NAMALWA (cell line): ENCODE data around the gene PAM16.

Source experiments
- DNase-seq: peaks from one replicate; pipeline ENCODE4 v3.0.0-alpha.2; 2015; ENCODE audit warnings: low spot score

PAM16 gene

DNA sequence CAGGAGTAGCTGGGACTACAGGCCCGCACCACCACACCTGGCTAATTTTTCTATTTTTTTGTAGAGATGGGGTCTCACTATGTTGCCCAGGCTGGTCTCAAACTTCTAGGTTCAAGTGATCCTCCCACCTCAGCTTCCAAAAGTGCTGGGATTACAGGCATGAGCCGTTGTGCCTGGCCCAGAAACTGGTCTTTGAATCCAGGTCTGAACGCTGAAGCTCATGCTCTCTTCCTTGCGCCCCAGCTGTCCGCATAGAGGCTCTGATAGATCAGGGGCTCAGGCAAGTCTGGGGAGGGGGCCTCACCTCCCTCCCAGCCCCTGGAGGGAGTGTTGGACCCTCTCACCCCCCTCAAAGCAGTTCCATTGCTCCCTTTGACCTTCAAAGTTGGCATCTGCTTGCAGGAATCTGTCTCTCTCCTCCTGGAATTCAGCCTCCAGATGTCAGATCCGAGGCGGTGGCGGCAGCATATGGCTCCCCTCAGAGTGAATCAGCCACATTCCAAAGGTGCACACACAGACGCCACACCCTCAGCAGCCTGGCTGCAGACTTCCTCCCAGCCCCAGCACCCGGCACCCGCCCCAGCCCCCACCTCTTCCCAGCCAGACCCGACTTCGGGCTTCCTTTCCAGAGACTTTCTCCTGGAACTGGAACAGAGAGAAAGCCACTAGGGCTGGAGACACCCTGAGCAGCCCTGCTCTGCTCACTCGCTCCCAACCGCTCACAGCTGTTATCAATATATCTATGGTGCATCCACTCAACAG is 52.2 kb downstream of the PAM16 start:
- DNase-seq, result no peak

DNA sequence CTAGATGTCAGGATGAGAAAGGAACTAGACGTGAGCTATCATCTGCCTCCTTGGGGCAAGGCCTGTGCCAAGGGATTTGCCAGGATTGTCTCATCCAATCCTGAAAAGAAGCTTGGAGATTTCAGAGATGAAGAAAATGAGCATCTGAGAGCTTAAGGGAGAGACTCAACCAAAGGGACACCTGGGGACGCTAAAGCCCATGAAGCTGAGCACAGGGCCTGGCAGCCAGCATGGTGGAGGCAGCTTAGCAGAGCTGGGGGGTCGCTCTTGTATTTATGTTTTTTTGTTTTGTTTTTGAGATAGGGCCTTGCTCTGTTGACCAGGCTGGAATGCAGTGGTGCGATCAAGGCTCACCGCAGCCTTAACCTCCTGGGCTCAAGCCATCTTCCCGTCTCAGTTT is 53.6 kb downstream of the PAM16 start:
- DNase-seq, result no peak

DNA sequence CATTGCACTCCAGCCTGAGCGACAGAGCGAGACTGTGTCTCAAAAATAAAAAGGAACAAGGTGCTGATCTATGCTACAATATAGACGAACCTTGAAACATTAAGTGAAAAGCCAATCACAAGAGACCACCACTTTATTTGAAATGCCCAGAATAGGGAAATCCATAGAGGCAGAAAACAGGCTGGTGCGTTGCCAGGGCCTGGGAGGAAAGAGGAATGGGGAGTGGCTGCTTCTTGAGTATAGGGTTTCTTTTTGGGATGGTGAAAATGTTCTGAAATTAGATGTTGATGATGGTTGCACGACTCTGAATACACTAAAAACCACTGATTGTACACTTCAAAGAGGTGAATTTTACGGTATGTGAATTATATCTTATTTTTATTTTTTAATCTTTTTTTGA is 55.5 kb downstream of the PAM16 start:
- no peak for DNase-seq

DNA sequence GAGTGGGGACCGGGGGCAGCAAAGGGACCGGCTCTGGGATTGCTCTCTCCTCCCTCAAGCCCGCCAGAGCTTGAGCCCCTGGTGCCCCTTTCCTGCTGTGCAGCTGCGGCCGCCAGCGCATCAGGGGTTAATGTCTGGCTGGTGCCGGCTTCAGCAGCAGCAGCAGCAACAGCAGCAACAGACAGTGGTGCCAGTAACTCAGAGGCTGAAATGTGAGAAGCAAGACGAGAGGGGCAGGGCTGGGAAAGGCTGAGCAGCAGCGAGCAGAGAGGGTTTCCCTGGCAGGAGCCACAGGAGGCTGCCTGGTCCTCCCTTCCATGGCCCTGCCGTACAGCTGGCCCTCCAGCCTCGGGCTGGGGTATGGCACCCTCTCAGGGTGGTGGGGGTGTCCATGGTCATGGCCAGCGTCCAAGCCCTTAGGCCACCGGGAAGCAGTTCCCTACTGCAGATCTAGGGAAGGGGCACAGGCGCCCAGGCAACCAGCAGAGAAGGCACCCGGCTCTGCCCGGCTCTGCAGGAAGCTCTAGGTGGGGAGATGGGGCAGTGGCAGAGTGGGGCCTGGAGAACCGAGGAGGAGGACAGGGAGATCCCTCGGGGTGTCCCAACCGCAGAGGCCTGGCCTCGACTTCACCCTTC is 57.2 kb downstream of the PAM16 start:
- DNase-seq, result no peak

DNA sequence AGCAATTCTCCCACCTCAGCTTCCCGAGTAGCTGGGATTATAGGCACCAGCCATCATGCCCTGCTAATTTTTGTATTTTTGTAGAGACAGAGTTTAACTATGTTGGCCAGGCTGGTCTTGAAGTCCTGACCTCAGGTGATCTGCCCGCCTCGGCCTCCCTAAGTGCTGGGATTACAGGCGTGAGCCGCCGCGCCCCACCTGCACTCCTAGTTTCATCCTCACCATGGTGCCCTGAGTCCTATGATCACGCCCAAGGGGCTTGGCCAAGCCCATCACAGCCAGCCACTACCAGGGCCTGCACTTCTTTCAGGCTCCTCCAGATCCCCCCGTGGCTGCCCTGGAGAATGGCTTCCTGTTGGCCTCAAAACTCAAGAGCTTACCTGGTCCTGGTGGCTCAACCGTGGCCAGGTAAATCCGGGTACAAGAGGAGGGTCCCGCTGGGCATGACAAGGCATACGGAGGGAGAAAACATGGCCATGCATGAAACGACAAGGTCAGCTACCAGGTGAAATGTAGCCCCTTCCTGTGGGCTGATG is 57.9 kb downstream of the PAM16 start:
- no peak for DNase-seq

DNA sequence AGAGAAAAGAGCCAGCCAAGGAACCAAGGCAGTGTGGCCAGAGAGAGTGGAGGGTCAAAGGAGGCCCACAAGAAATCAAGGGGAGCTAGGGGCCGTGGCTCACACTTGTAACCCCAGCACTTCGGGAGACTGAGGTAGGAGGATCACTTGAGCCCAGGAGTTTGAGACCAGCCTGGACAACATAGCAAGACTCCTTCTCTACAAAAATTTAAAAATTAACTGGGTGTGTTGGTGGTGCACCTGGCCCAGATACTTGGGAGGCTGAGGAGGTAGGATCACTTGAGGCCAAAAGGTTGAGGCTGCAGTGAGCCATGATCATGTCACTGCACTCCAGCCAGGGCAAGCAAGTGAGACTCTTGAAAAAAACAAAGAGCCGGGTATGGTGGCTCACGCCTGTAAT is 59.4 kb downstream of the PAM16 start:
- no peak for DNase-seq
